Subcutaneous abdominal adipose tissue (tissue), 5 donors: ENCODE data around the gene GART.
A peak's percentile ranks its signal among the peaks of the same experiment; 100 is the strongest.

Experiments
- H3K27ac ChIP-seq: one replicate; pipeline ENCODE4 v1.7.0; 2013; ENCODE audit warnings: low read depth, mild to moderate bottlenecking, inconsistent platforms, low read length, moderate library complexity
- H3K27me3 ChIP-seq, 5 donors: one replicate each; pipeline ENCODE4 v1.7.0; 2013; ENCODE audit warnings: low read length in 5 of 5, inconsistent platforms in 1 of 5; ENCODE audit not compliant: control insufficient read depth in 5 of 5, insufficient read depth in 4 of 5
- H3K36me3 ChIP-seq, 5 donors: one replicate each; pipeline ENCODE4 v1.7.0; 2013; ENCODE audit warnings: low read length in 5 of 5; ENCODE audit not compliant: control insufficient read depth in 5 of 5, insufficient read depth in 5 of 5
- H3K4me1 ChIP-seq, 5 donors: one replicate each; pipeline ENCODE4 v1.7.0; 2013; ENCODE audit warnings: low read length in 5 of 5, mild to moderate bottlenecking in 3 of 5, moderate library complexity in 1 of 5; ENCODE audit not compliant: control insufficient read depth in 5 of 5, insufficient read depth in 5 of 5
- H3K4me3 ChIP-seq, 5 donors: one replicate each; pipeline ENCODE4 v1.7.0; 2013; ENCODE audit warnings: low read length in 5 of 5, low read depth in 1 of 5
- H3K9ac ChIP-seq, 5 donors: one replicate each; pipeline ENCODE4 v1.7.0; 2013; ENCODE audit warnings: low read length in 5 of 5, mild to moderate bottlenecking in 4 of 5, moderate library complexity in 3 of 5
- H3K9me3 ChIP-seq, 5 donors: one replicate each; pipeline ENCODE4 v1.7.0; 2013; ENCODE audit warnings: low read length in 5 of 5; ENCODE audit not compliant: control insufficient read depth in 5 of 5
- donor health status: healthy.
- donor health status: healthy.
- donor health status: healthy.
- donor health status: healthy.
- donor health status: healthy.

Gene GART

DNA sequence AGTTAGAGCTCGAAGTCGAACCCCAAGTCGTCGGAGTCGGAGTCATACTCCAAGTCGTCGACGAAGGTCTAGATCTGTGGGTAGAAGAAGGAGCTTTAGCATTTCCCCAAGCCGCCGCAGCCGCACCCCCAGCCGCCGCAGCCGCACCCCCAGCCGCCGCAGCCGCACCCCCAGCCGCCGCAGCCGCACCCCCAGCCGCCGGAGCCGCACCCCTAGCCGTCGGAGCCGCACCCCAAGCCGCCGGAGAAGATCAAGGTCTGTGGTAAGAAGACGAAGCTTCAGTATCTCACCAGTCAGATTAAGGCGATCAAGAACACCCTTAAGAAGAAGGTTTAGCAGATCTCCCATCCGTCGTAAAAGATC lies 13.0 kb upstream of the GART start:
- Histone ChIP-seq H3K27me3 (no peaks in the 10 kb centered on the region), H3K9ac (no peak overlapping the region), H3K4me3 (no peak overlapping the region), H3K4me1 (peaks cover 0 to 15% (median 13%) of the 10 kb centered on the region in 5 donors), H3K36me3 (peaks cover 42 to 85% (median 83%) of the 10 kb centered on the region in 5 donors), H3K27ac (no peak overlapping the region), H3K9me3 (no peaks in the 10 kb centered on the region)

GRCh38 chr21:33554236-33554981 lies 12.5 kb upstream of the GART start:
- peaks cover 0 to 15% (median 13%) of the 10 kb centered on the region in 5 donors for H3K4me1 ChIP-seq
- H3K4me3 ChIP-seq: no peak overlapping the region
- H3K9ac ChIP-seq: no peak overlapping the region
- H3K27ac ChIP-seq: no peak overlapping the region
- no peaks in the 10 kb centered on the region for H3K9me3 ChIP-seq
- H3K36me3 ChIP-seq: peaks cover 42 to 85% (median 83%) of the 10 kb centered on the region in 5 donors
- H3K27me3 ChIP-seq: no peaks in the 10 kb centered on the region

GRCh38 chr21:33552999-33553598 lies 11.2 kb upstream of the GART start:
- no peaks in the 10 kb centered on the region for H3K27me3 ChIP-seq
- peaks cover 0 to 15% (median 13%) of the 10 kb centered on the region in 5 donors for H3K4me1 ChIP-seq
- no peaks in the 10 kb centered on the region for H3K9me3 ChIP-seq
- H3K27ac ChIP-seq: no peak overlapping the region
- H3K9ac ChIP-seq: no peak overlapping the region
- H3K4me3 ChIP-seq: no peak overlapping the region
- peaks cover 32 to 80% (median 73%) of the 10 kb centered on the region in 5 donors for H3K36me3 ChIP-seq

GRCh38 chr21:33552093-33552998 lies 10.4 kb upstream of the GART start:
- no peaks in the 10 kb centered on the region for H3K27me3 ChIP-seq
- no peak overlapping the region for H3K4me3 ChIP-seq
- peaks cover 0 to 15% (median 13%) of the 10 kb centered on the region in 5 donors for H3K4me1 ChIP-seq
- peaks cover 28 to 78% (median 67%) of the 10 kb centered on the region in 5 donors for H3K36me3 ChIP-seq
- no peaks in the 10 kb centered on the region for H3K9me3 ChIP-seq
- H3K27ac ChIP-seq: no peak overlapping the region
- H3K9ac ChIP-seq: no peak overlapping the region

- Histone ChIP-seq H3K27ac (no peak overlapping the region), H3K9me3 (no peaks in the 10 kb centered on the region)
These were observed 9.7 kb upstream of the GART start for GRCh38 chr21:33551664-33552063.

GRCh38 chr21:33550772-33551660 lies 9.1 kb upstream of the GART start:
- H3K27ac ChIP-seq: no peak overlapping the region
- H3K9me3 ChIP-seq: no peaks in the 10 kb centered on the region
- H3K9ac ChIP-seq: no peak overlapping the region
- no peak overlapping the region for H3K4me3 ChIP-seq
- H3K4me1 ChIP-seq: peaks cover 0 to 15% (median 14%) of the 10 kb centered on the region in 5 donors
- peaks cover 26 to 84% (median 63%) of the 10 kb centered on the region in 5 donors for H3K36me3 ChIP-seq
- H3K27me3 ChIP-seq: no peaks in the 10 kb centered on the region

More at GRCh38 chr21:33551664-33552063, 9.7 kb upstream of the GART start:
- Histone ChIP-seq H3K36me3 (peaks cover 28 to 80% (median 64%) of the 10 kb centered on the region in 5 donors), H3K4me3 (no peak overlapping the region), H3K4me1 (peaks cover 0 to 15% (median 13%) of the 10 kb centered on the region in 5 donors), H3K27me3 (no peaks in the 10 kb centered on the region), H3K9ac (no peak overlapping the region)

DNA sequence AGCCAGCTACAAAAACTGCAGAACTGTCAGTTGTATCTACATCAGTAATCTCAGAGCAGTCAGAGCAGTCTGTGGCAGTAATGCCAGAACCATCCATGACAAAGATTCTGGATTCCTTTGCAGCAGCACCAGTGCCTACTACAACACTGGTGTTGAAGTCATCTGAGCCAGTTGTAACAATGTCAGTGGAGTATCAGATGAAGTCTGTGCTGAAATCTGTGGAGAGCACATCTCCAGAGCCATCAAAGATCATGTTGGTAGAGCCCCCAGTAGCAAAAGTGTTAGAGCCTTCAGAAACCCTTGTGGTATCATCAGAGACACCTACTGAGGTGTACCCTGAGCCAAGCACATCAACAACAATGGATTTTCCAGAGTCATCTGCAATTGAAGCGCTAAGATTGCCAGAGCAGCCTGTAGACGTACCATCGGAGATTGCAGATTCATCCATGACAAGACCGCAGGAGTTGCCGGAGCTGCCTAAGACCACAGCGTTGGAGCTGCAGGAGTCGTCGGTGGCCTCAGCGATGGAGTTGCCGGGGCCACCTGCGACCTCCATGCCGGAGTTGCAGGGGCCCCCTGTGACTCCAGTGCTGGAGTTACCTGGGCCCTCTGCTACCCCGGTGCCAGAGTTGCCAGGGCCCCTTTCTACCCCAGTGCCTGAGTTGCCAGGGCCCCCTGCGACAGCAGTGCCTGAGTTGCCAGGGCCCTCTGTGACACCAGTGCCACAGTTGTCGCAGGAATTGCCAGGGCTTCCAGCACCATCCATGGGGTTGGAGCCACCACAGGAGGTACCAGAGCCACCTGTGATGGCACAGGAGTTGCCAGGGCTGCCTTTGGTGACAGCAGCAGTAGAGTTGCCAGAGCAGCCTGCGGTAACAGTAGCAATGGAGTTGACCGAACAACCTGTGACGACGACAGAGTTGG lies 8.2 kb upstream of the GART start:
- Histone ChIP-seq H3K4me1 (peaks cover 0 to 19% (median 14%) of the 10 kb centered on the region in 5 donors), H3K9me3 (no peaks in the 10 kb centered on the region), H3K36me3 (peaks cover 25 to 83% (median 60%) of the 10 kb centered on the region in 5 donors), H3K27ac (no peak overlapping the region), H3K27me3 (no peaks in the 10 kb centered on the region), H3K4me3 (no peak overlapping the region), H3K9ac (no peak overlapping the region)

DNA sequence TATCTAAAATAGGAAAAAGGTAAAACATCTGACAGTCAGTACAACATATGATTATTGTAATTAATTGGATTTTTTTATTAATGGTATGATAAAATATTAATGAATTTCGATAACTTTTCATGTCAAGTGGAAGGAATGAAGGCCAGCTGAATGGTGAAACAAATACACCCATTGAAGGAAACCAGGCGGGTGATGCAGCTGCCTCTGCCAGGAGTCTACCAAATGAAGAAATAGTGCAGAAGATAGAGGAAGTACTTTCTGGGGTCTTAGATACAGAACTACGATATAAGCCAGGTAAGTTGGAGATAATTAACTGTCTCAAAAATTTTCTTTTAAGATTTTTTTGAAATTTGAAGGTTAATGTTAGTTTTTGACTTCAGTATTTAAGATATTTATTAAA lies 4.2 kb upstream of the GART start:
- Histone ChIP-seq H3K9me3 (no peaks in the 10 kb centered on the region), H3K9ac (peak overlapping the region in 1 of 5 donors; percentile 98), H3K36me3 (peaks cover 8 to 45% (median 27%) of the 10 kb centered on the region in 5 donors), H3K27ac (peak overlapping the region; percentile 100), H3K4me1 (peaks cover 5 to 33% (median 26%) of the 10 kb centered on the region in 5 donors), H3K27me3 (no peaks in the 10 kb centered on the region), H3K4me3 (peak overlapping the region in 1 of 5 donors; percentile 37)
